Activated T-helper 1 cell treated with anti-CD3 and anti-CD28 coated beads, Interleukin-2, amount 50 U/mL, for 16 hours (primary cell): ENCODE results near the gene GBP7.

ENCODE experiments used
- DNase-seq, 2 donors: peaks; one replicate each; pipeline ENCODE4 v3.0.0-alpha.2; 2020; ENCODE audit warnings: low read depth in 1 of 2, low spot score in 1 of 2

GBP7 gene

DNA sequence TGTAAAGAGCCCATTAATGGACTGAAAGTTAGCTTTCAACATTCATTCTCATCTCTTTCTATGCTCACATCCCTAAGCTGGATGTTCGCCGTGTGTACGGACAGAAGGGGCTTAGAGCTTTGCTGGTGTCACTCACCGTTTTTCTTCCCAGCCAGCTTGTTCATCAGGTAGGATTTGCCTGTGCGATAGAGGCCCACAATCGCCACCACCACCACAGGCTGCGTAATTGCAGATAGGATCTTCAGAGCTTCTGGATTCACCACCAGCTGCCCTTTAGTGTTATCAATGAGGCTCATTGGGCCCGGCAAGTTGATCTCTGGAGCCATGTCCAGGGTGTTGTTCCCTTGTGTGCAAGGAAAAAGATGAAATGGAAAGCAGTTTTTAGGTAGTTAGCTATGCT lies 54.2 kb downstream of the GBP7 start:
- no peak for DNase-seq

DNA sequence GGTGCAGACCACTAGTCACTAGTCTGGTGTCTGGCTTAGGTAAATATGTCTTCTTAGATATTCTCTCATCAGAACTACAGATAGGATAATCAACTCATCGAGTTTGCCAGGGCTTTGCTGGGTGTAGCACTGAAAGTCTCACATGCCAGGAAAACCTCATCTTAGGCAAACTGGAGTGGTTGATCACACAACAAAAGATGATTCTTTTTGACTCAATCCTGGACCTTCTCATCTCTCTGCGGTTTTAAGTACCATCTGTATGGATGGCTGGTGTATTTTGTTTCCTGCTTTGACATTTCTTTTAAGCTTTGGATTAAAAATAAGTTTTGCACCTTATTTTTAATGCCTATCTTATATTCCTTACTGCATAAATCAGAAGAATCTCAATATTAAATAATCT lies 61.1 kb downstream of the GBP7 start:
- DNase-seq = no peak

DNA sequence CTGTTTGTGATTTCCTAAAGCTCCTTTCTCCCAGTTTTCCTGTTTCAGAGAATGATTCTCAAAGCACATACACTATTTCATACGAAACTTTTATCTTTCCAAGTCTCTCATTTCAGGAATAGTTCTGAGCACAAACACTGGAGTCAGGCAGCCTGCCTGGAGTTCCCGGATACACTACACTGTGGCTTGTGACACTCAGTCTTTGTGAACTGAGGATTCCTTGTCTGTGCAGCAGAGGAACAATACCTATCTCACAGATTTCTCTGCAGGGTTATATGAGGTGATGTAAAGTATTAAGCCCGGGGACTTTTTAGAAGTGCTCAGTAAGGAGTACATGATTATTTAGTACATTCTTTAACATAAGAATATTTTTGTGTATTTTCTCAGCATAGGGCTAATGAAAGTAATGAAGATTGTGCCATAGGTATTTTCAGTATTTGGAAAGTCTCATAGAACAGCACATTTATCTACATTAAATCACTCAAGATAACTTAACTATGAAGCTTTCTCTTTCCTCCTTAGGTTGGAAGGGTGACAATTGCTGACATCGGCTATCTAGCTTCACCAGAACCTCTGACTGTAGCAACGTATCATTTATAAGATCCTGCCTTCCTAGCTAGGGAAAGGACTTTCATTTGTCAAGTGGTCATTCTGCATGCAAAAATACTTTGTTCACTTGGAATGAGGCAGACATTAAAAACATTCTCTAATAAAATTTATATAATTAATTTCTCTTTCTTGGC lies 62.8 kb downstream of the GBP7 start:
- no peak for DNase-seq

DNA sequence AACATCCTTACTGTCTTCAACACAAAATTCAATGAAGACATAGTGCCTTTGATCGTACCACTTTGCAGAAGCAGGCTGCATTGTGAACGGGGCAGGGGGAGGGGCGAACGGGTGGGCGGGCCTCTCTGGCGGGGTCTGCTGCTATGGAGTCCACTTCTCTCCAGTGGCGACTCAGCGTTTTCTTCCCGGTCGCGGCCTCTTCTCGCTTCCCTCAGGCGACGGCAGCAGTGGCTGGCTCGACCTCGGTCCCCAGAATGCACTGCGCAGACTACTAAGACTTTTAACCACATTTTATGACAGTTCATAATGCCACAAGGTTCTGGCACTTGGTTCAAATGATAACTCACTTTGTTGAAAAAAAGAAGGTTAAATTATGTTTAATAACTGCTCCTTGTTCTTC lies 71.1 kb downstream of the GBP7 start:
- no peak for DNase-seq

DNA sequence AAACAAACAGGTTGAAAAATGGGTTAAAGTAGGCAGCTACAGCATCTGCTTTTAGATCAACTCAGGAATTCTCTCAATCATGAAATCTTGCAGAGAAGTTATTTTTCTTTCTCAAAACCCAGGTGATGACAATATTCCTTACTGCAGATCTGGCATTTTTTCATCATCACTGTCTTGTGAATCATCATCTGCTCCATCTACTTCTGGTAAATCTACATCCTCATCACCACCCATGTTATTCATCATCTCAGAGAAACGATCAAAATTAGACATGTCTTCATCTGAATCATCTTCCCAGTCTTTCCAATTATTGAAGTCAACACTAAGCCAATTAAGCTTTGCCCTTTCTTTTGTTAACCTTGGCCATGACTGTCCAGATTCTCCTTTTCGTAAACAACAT lies 71.7 kb downstream of the GBP7 start:
- DNase-seq = no peak

DNA sequence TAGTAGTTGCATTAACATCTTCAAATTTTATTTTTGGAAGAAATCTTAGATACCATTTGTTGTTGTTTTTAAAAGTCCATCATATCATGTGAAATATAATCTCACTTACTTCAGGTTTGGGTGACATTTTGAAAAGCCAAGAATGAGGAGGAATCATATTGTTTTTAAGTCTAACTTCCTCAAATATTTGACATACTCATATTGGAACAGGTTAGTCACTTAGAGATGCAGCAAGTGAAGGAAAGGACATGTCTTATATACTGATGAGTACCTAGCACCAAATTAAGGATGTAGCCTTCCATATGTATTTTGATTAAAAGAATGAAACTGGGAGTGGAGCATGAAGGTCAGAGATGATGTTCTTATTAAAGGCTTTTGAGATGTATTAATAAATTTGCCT lies 73.8 kb downstream of the GBP7 start:
- no peak for DNase-seq

DNA sequence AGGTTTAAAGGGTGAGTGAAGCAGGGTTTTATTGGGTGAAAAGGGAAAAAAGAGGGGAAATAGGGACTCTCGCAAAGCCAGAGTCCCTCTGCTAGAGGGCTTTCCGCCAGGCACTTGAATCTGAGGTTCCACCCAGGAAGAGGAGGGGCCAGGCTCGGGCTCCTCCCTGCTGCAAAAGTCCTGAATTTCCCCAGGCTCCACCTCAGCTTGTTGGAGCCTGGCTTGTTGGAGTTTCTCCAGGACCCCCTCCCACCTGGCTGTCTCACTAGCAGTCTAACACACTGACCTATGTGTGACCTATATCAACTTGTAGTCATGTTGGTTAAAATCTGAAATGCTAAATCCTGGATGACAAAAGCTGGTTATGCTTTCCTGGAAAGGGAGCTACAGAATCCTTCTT lies 75.4 kb downstream of the GBP7 start:
- no peak for DNase-seq

DNA sequence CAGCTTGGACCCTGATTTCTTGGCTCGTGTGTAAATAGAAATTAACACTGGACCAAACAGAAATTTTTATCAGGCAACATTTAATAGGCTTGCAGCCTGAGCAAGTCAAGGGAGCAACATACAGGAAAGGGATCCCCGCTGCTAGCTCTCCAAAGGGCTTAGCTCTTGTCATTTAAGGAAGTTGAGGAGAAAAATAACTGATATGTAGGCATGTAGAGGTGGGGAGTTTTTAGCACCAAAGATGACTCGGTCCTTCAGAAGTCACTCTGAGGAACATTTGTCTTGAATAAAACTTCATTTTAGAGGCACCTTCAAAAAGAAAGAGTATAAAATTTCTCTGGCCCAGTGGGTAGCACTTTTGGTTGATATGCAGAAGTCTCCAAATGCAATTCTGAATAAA lies 76.9 kb downstream of the GBP7 start:
- no peak for DNase-seq

DNA sequence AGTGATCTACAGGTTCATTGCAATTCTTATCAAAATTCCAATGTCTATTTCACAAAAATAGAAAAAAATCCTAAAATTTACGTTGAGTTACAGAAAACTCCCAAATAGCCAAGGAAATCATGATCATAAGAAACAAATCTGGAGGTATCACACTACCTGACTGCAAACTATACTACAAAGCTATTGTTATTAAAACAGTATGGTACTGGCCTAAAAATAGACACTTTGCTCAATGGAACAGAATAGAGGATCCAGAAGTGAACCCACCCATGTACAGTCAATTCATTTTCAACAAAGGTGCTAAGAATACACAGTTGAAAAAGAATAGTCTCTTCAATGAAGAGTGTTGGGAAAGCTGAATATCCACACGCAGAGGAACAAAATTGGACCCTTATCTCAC lies 80.1 kb downstream of the GBP7 start:
- DNase-seq = no peak

DNA sequence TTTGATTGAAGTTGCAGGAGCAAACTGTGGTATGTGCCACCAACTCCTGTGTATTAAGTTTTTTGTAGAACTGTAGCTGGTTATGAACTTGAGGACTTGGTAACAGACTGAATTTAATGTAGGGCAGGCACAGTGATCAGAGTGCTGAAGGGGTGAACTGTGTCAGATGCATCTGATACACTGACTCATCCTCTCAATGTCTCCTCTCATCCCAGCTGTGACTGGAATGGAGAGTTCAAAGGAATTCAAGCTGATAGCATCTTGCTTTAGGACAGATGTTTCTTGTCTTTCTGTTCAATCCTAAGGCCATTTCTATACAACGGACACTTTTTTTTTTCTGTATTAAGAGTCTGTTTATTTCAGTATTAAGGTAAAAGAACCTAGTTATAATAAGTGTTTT lies 85.8 kb downstream of the GBP7 start:
- no peak for DNase-seq

DNA sequence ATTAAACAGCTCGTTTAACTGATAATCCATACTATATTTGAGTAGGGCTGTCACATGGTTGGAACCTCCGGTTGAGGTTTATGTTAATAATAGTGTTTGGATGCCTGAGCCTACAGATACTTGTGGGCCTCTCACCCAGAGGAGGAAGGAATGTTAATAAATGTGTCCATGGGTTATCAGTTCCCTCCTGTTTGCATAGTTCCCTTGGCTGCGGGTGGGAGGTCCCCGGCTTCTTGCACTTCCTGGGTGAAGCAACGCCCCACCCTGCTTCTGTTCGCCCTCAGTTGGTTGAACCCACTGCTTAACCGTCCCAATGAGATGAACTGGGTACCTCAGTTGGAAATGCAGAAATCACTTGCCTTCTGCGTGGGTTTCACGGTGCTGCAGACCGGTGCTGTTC lies 87.2 kb downstream of the GBP7 start:
- no peak for DNase-seq

DNA sequence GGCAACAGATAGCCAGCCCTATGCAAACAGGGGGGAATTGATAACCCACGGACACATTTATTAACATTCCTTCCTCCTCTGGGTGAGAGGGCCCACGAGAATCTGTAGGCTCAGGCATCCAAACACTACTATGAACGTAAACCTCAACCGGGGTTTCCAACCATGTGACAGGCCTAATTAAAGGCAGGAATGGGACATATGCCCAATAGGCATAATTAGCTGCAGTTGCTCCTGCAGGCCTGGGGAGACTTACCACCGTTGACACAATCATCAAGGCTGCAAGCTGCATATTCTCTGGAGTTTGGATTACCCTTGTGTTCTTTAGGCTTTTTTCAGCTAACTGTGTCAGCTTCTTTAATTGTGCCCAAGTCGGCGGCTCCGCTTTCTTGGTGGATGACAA lies 88.6 kb downstream of the GBP7 start:
- DNase-seq = no peak

DNA sequence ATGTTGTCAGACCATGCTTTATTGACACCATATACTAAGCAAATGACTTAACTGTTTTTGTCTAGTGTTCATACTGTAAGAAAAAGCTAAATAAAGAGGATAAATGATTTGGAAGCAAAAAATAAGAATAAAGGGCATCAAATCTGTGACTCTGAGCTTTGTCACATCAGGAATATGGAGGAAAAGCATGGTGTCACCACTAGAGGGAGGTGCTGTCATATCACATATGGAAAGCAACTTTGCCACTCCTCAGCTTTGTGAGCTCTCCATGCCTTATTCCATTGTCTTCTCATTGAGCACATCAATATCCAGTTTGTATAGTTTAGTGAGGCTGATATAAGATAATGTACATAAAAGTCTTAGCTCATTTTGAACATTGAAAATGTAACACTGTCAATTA lies 90.0 kb downstream of the GBP7 start:
- DNase-seq = no peak
